PFSK-1 (cell line): ENCODE measurements around the gene COL23A1.

Experiments
- FOXP2 ChIP-seq: optimal IDR thresholded peaks from 2 replicates; pipeline ENCODE3; 2011; ENCODE audit warnings: borderline replicate concordance, control low read depth, inconsistent platforms; ENCODE audit not compliant: insufficient read depth; ENCODE audit errors: extremely low read length, extremely low read depth
- POLR2AphosphoS5 ChIP-seq: IDR thresholded peaks from 2 replicates; pipeline ENCODE4 v1.6.1; 2012; ENCODE audit warnings: low read depth, mild to moderate bottlenecking, control low read depth, low read length, moderate library complexity
- REST ChIP-seq, 2 experiments: IDR thresholded peaks; 2 replicates each; pipeline versions ENCODE4 v1.6.1 to v1.8.0; 2011 to 2012; ENCODE audit warnings: low read depth in 2 of 2, low read length in 2 of 2, control low read depth in 1 of 2, inconsistent platforms in 1 of 2, mild to moderate bottlenecking in 1 of 2, moderate library complexity in 1 of 2; ENCODE audit not compliant: insufficient read depth in 1 of 2
- SIN3A ChIP-seq: IDR thresholded peaks from 2 replicates; pipeline ENCODE4 v1.6.1; 2012; ENCODE audit warnings: mild to moderate bottlenecking, low read length, moderate library complexity, borderline replicate concordance; ENCODE audit not compliant: insufficient read depth
- TAF1 ChIP-seq: IDR thresholded peaks from 2 replicates; pipeline ENCODE4 v1.6.1; 2012; ENCODE audit warnings: low read length, control low read depth, borderline replicate concordance; ENCODE audit not compliant: insufficient read depth

The COL23A1 gene

GRCh38 chr5:178323541-178323865 is 266.7 kb downstream of the COL23A1 start:
- TF ChIP-seq REST (IDR thresholded peaks at IDR 0.05; ENCODE audit: insufficient read depth in 1 of 2, low read depth in 2 of 2, low read length in 2 of 2) (no peak), FOXP2 (no peak), SIN3A (no peak), POLR2AphosphoS5 (no peak), TAF1 (no peak)

- TF ChIP-seq REST (IDR thresholded peaks at IDR 0.05; ENCODE audit: insufficient read depth in 1 of 2, low read depth in 2 of 2, low read length in 2 of 2): no peak
- no peak for TF ChIP-seq FOXP2
- no peak for TF ChIP-seq SIN3A
- no peak for TF ChIP-seq POLR2AphosphoS5
- TF ChIP-seq TAF1: no peak
These were observed 267.3 kb downstream of the COL23A1 start for GRCh38 chr5:178322736-178323540.

GRCh38 chr5:178320281-178320855 is 269.8 kb downstream of the COL23A1 start:
- TF ChIP-seq SIN3A (no peak), TAF1 (no peak), REST (IDR thresholded peaks at IDR 0.05; ENCODE audit: insufficient read depth in 1 of 2, low read depth in 2 of 2, low read length in 2 of 2) (no peak), POLR2AphosphoS5 (no peak), FOXP2 (no peak)

GRCh38 chr5:178319541-178320041 is 270.6 kb downstream of the COL23A1 start:
- TF ChIP-seq POLR2AphosphoS5: no peak
- TF ChIP-seq TAF1: no peak
- no peak for TF ChIP-seq SIN3A
- TF ChIP-seq FOXP2: no peak
- no peak for TF ChIP-seq REST (IDR thresholded peaks at IDR 0.05; ENCODE audit: insufficient read depth in 1 of 2, low read depth in 2 of 2, low read length in 2 of 2)
